ENCODE measurements around the gene CPA3.

DNA sequence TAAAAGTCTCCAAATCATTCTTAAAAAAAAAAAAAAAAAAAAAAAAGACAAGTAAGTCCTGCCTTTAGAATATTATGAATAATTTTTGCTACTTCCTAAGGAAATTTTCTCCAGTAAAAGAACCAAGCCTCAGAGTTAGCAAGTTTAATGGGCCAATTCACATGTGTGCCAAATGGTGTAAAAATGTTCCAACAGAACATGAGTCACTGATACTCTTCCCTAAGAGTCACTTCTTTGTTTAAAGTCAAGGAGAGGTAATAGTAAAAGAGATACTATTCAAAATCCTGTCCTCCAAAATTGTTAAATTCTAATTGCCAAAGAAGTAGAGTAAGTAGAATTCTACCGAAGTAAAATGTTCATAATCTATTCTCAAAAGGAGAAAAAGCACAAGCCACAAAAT, 17.7 kb upstream of the CPA3 start:
- TF ChIP-seq, protein P1, sequence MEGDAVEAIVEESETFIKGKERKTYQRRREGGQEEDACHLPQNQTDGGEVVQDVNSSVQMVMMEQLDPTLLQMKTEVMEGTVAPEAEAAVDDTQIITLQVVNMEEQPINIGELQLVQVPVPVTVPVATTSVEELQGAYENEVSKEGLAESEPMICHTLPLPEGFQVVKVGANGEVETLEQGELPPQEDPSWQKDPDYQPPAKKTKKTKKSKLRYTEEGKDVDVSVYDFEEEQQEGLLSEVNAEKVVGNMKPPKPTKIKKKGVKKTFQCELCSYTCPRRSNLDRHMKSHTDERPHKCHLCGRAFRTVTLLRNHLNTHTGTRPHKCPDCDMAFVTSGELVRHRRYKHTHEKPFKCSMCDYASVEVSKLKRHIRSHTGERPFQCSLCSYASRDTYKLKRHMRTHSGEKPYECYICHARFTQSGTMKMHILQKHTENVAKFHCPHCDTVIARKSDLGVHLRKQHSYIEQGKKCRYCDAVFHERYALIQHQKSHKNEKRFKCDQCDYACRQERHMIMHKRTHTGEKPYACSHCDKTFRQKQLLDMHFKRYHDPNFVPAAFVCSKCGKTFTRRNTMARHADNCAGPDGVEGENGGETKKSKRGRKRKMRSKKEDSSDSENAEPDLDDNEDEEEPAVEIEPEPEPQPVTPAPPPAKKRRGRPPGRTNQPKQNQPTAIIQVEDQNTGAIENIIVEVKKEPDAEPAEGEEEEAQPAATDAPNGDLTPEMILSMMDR (conservative IDR thresholded peaks at IDR 0.05; ENCODE audit: low read depth, low read length): no peak
- no peak for TF ChIP-seq EZH2 (IDR thresholded peaks at IDR 0.05; ENCODE audit: borderline replicate concordance, low read depth, low read length, poor library complexity, severe bottlenecking)
